HFFc6 (cell line): ENCODE results near the gene IL1RAPL2. TPM values are rescaled to one million over a fixed set of nuclear protein-coding genes. Genes with fewer than 3 reads are reported as not detected.

Source experiments
- DNase-seq: peaks from one replicate; pipeline ENCODE4 v3.0.0-alpha.2; 2018
- H3K27ac Mint-ChIP-seq: 2 replicates; pipeline ENCODE4 v1.8.0; 2020; ENCODE audit warnings: mild to moderate bottlenecking, mixed read lengths
- H3K27me3 Mint-ChIP-seq: 2 replicates; pipeline ENCODE4 v1.8.0; 2021; ENCODE audit warnings: mild to moderate bottlenecking, moderate library complexity, mixed read lengths; ENCODE audit not compliant: insufficient read depth
- H3K36me3 Mint-ChIP-seq: 2 replicates; pipeline ENCODE4 v1.8.0; 2021; ENCODE audit warnings: low read depth, mixed read lengths
- H3K4me1 Mint-ChIP-seq: 2 replicates; pipeline ENCODE4 v1.8.0; 2020; ENCODE audit warnings: low read depth, mixed read lengths
- H3K4me3 Mint-ChIP-seq: 2 replicates; pipeline ENCODE4 v1.8.0; 2020; ENCODE audit warnings: mild to moderate bottlenecking, moderate library complexity, mixed read lengths
- H3K9me3 Mint-ChIP-seq: 2 replicates; pipeline ENCODE4 v1.8.0; 2020; ENCODE audit warnings: mild to moderate bottlenecking, mixed read lengths
- total RNA-seq, 6 experiments: library from RNA; stranded (reverse); fragmentation: NEBNext Ultra II Directional; extraction: Animal tissue kit (Norgen Biotek cat#: 25700); gene quantifications; 2 replicates in 1 of 6; 3 replicates in 5 of 6; pipeline ENCODE4 v1.2.3, GENCODE V29; 2021
- TF ChIP-seq, protein P1 (sequence below): fragments of 200-600 bp; sonication (generic); IDR thresholded peaks from 2 replicates; pipeline ENCODE4 v1.5.0; 2021; ENCODE audit warnings: antibody characterized with exemption, mild to moderate bottlenecking

The IL1RAPL2 gene
- total RNA-seq, 6 experiments from 2014 or later: 0.33 TPM; not detected in 5

DNA sequence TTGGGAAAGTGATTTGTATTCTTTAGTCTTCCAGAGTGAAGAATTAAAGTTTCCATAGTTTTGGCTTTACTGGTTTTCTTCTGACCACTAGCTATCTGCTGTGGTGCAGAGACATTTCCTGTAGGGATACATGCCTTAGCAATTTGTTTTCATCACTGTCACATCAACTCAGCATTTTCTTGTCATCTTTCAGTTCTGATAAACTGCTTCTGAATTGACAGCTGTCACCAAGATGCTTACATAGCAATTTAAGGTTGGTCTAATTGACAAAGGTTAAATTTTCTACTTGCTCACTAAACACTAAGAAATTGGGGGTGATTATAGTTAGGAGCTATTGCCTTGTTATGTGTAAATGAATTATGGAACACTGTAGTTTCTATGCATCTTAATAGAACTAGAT, 422.0 kb downstream of the IL1RAPL2 start:
- no peak for DNase-seq
- H3K9me3 Mint-ChIP-seq: no peaks in the 10 kb centered on the region
- H3K27ac Mint-ChIP-seq: no peak overlapping the region
- TF ChIP-seq, protein P1, sequence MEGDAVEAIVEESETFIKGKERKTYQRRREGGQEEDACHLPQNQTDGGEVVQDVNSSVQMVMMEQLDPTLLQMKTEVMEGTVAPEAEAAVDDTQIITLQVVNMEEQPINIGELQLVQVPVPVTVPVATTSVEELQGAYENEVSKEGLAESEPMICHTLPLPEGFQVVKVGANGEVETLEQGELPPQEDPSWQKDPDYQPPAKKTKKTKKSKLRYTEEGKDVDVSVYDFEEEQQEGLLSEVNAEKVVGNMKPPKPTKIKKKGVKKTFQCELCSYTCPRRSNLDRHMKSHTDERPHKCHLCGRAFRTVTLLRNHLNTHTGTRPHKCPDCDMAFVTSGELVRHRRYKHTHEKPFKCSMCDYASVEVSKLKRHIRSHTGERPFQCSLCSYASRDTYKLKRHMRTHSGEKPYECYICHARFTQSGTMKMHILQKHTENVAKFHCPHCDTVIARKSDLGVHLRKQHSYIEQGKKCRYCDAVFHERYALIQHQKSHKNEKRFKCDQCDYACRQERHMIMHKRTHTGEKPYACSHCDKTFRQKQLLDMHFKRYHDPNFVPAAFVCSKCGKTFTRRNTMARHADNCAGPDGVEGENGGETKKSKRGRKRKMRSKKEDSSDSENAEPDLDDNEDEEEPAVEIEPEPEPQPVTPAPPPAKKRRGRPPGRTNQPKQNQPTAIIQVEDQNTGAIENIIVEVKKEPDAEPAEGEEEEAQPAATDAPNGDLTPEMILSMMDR: no peak
- no peak overlapping the region for H3K4me3 Mint-ChIP-seq
- H3K36me3 Mint-ChIP-seq: no peaks in the 10 kb centered on the region
- H3K4me1 Mint-ChIP-seq: no peaks in the 10 kb centered on the region
- H3K27me3 Mint-ChIP-seq: no peaks in the 10 kb centered on the region

DNA sequence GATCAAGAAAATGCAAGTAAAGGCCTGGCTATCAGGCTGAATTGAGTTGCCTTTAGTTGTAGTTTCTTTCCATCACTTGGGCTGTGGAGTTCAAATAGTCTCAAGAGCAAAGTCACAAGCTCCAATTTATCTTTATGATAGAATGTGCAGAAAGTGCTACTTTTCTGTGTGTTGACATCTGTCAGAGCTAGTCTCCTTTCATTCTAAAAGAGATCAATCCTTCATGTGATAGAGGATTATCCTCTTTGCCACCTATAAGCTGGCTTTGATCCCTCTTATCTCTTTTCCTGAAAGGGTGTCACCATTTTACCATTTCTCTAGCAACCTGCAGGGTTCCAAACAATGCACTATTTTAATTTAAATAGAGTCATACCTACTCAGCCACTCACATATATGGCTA, 429.5 kb downstream of the IL1RAPL2 start:
- Mint-ChIP-seq H3K4me1 (no peaks in the 10 kb centered on the region), H3K9me3 (no peaks in the 10 kb centered on the region; the same call in none of the 2 replicates), H3K27ac (no peak overlapping the region), H3K4me3 (no peak overlapping the region), H3K27me3 (no peaks in the 10 kb centered on the region), H3K36me3 (no peaks in the 10 kb centered on the region)
- TF ChIP-seq, protein P1: no peak
- no peak for DNase-seq

DNA sequence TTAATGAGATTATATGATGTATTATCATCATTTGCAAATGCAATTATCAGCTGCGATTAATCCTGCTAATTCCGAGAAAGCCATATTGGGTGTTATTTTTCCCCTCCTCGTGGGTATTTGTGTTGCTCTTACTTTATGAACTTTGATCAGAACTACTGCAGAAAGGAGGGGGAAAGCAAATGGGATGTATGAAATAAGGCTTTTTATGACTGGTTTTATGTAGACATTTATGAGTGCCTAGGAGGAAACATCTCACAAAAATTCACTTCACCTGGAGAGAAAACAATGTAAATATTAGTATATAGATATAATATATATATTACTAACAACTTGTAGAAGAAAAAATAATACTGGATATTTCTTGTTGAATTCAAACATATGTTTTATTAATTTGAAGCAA, 440.1 kb downstream of the IL1RAPL2 start:
- H3K27ac Mint-ChIP-seq: no peak overlapping the region
- H3K36me3 Mint-ChIP-seq: no peaks in the 10 kb centered on the region
- H3K9me3 Mint-ChIP-seq: peaks cover 5% of the 10 kb centered on the region
- H3K4me1 Mint-ChIP-seq: no peaks in the 10 kb centered on the region
- TF ChIP-seq, protein P1: no peak
- H3K27me3 Mint-ChIP-seq: no peaks in the 10 kb centered on the region
- no peak overlapping the region for H3K4me3 Mint-ChIP-seq
- DNase-seq: no peak

DNA sequence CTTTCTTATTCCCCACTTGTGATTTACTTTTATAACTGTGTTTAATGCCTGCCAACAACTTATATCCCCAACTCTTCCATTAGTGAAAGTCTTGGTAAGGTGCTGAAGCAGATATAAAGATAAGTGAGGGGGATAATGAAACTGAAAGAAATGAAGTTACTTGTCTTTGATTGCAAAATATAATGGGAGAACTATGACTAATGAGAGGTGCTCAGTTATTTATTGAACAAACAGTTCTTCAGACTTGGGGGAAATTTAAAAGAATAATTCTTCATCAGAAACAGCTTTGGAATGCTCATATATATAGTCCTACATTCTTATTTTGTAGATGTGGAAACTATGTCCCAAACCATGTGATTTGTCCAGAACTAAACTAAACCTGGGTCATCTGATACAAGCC, 441.0 kb downstream of the IL1RAPL2 start:
- Mint-ChIP-seq H3K9me3 (peaks cover 5% of the 10 kb centered on the region), H3K27ac (no peak overlapping the region), H3K27me3 (no peaks in the 10 kb centered on the region), H3K4me3 (no peak overlapping the region), H3K36me3 (no peaks in the 10 kb centered on the region), H3K4me1 (no peaks in the 10 kb centered on the region)
- TF ChIP-seq, protein P1: no peak
- no peak for DNase-seq

DNA sequence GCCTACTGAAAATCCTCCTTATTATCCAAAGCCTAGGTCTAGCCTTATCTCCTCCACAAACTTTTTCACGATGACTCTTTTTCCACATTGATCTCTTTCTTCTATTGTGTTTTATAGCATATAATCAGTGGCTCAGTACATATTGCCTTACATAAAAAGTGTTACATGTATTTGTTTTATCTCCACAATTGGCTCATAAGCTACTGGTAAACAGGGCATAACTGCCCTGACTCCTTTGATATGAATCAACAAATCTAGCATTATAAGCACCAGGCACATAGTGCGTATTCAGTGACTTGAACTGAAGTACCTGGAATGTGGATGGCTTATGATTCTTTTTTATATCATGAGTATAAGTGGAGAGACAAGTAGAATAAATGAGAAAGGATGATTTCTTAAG, 447.7 kb downstream of the IL1RAPL2 start:
- no peak for DNase-seq
- H3K27ac Mint-ChIP-seq: no peak overlapping the region
- H3K4me3 Mint-ChIP-seq: no peak overlapping the region
- no peaks in the 10 kb centered on the region for H3K4me1 Mint-ChIP-seq
- TF ChIP-seq, protein P1: no peak
- H3K27me3 Mint-ChIP-seq: no peaks in the 10 kb centered on the region
- peaks cover 11% of the 10 kb centered on the region for H3K9me3 Mint-ChIP-seq
- no peaks in the 10 kb centered on the region for H3K36me3 Mint-ChIP-seq

DNA sequence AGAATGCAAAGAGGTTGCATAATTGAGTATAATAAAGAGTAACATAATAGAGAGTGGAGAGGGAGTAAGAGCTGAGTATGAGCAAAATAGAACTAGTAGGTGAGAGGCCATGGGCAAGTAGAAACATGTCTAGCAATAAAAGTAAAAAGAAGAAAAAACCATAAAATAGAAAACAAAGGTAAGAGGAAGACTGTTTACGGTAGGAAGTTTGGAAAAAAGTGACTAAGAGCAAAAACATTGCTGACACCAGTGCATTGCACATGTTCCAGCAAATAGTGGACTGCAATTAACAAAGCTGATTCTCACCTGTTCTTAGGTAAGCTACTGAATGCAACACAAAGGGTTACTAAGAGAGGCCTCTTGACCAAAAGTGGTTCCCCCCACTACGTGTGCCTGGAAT, 451.6 kb downstream of the IL1RAPL2 start:
- H3K9me3 Mint-ChIP-seq: peaks cover 11% of the 10 kb centered on the region
- DNase-seq: no peak
- H3K36me3 Mint-ChIP-seq: no peaks in the 10 kb centered on the region
- no peaks in the 10 kb centered on the region for H3K27me3 Mint-ChIP-seq
- H3K4me1 Mint-ChIP-seq: no peaks in the 10 kb centered on the region
- TF ChIP-seq, protein P1: no peak
- H3K27ac Mint-ChIP-seq: no peak overlapping the region
- H3K4me3 Mint-ChIP-seq: no peak overlapping the region
